Occipital lobe (tissue), 2 donors: ENCODE measurements around the gene PLSCR3. TPM values are rescaled to one million over a fixed set of nuclear protein-coding genes. Genes with fewer than 3 reads are reported as not detected.
A peak's percentile ranks its signal among the peaks of the same experiment; 100 is the strongest.

Source experiments
- DNase-seq: peaks from one replicate; lab custom pipeline; 2025; lab: John Stamatoyannopoulos, UW
- total RNA-seq: library from RNA; depleted of rRNA; stranded (reverse); fragments of >200 nt; gene quantifications from one replicate; pipeline ENCODE4 v1.2.3, GENCODE V29; 2014

PLSCR3 gene
- total RNA-seq, 1 donor from 2014 or later = 10.0 TPM

DNA sequence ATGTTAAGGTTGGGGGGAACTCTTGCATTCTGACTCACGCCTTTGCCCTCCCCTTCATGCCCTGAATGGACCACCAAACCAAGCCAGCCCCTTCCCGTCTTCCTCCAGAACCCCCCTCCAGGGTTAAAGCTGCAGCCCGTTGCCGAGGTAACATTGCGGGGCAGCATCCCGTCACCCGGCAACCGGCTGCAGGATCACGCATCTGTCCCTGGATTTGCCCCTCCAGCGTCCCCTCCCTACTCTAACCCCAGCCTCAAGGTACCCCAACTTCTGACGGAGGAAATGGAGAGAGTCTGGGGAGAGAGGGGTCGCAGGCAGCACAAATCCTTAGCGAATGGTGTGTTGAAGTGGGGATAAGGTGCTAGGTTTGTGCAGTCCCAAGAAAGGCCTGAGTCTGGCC lies 12.8 kb upstream of the PLSCR3 start:
- DNase-seq = no peak

DNA sequence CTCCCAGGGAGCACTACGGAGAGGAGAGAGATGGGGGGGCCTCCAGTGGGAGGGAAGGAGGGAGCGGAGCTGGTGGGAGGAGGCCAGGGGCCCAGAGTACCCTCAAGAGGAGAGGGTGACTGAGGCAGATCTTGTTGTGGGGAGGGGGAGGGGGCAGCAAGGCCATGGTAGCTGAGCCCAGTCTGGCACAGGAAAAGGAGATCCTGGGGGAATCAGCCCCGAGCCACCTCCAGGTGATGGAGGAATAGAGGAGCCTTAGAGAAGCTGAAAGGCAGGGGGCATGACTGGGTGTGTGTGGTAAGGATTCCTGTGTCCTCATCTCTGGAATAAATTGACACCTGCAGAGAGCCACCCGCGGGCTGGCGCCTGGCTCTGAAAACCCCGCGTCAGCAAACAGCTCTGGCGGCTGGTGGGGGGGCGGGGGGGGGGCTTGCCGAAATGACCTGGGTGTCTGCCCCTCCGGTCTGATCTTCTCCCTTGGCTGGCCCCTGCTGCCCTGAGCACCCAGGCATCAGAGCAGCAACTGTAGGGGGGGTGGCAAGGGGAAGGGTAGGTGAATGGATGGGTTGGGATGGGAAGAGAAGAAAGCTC lies 12.0 kb upstream of the PLSCR3 start:
- DNase-seq = no peak

DNA sequence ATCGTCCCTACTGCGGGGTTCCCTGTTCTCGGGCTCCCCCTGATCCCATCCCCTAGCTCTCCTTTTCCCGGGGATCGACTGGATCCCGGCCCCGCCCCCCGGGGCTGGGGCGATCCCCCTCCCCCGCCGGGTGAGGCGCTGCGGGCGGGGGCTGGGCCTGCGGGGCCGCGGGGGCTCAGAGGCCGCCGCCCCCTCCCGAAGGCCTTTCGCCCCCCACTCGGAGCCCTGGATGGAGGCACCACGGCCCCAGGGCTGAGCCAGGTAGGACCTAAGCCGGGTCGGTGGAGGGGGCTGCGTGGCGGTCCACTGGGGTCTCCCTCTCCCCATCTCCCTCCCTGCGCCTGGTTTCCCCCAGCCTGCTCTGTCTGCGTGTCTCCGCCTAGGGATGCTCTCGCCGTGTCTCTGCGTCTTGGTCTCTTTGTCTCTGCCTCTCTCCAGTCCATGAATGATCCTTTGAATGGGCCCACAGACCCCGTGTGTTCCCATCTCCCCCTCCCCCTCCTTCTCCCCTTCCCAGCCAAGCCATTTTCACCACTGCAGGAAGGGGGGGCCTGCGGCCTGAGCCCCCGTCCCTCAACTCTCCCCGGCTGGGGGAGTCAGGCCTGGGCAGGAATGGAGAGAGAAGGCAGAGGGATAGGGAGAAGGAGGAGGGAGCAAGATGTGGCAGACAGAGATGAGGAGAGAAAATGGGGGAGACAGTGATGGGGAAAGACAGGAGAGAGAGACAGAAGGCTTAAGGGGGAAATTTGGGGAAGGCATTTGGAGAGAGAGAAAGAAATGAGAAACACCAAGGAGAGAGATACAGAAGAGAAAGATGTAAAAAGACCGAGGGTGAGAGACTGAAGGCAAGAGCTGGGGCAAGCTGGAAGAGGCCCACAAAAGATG lies 11.3 kb upstream of the PLSCR3 start:
- peak; percentile 37 for DNase-seq

DNA sequence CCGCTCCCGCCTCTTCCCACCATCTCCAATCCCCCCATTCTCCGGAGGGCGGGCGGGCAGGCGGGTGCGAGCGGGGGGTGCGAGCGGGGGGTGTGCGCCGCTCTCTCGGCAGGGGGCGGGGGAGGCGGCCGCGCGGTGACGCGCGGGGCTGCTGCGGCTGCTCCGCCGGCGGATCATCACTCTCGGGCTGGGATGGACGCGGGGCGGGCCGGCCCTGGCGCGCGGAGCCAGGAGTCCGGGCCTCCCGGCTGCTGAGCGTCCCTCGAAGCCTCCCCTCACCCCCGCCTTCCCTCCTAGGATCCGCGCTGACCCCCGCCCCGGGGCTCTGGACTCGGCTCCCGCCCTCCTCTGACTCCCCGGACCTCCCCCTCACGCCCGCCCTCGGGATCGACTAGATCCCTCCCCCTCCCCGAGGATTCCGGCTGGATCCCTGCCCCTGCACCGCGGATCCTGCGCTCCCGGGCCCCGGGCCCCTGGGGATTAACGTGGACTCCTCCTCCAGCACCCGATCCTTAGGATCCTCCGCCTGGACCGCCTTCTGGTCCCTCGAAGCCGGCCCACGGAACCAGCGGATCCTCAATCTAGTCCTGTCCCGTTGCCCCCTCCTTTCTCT lies 10.5 kb upstream of the PLSCR3 start:
- DNase-seq = peak; percentile 74

DNA sequence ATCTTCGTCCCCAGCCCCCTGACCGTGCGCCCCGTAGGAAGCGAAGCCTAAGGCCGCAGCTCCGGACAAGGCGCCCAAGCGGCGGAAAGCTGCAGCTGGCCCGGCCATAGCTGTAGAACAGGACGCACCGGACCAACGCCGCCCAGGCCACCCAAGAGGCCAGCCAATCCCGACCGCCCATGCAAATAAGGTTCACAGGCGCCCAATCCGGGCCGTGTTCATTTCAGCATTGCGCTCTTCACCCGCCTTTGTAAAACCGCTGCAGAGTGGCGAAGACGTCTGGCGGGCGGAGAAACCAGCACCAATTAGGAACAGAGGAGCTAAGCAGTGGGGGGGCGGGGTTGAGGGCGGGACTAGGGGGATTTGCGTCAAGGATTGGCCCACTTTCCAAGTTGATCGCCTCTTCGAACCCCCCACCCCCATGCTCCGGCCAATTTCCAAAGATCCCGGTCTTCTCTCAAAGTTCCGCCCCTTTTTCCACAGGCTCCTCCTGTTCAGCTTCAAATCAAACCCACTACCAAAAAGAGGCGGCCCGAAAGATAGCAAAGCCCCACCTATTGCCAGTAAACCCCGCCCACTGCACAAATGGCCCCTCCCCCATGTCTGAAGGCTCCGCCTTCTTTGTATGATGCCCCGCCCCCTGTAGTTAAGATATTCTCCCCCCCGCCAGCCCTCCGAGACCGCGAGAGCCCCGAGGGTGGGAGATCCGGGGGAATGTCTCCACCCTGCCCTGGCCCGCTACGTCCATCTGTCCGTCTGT lies 9.8 kb upstream of the PLSCR3 start, which contains the start of gene TMEM256:
Gene TMEM256, minus strand, starts transcription at position 121 of the 760 bp plus-strand sequence. Its CDS starts 13 bp downstream, at position 108.
- DNase-seq = peak; percentile 99

DNA sequence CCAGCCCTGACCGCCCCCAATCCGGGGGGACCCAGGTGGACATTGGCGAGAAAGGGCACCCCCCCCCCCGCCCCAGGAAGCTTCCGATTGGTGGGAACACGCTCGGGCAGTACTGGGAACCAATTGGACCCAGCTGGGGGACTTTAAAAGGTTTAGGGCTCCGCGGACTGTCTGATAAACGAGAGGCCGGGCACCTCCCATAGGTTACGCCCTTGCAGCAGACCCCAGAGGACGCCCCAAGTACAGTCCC lies 9.3 kb upstream of the PLSCR3 start:
- no peak for DNase-seq

DNA sequence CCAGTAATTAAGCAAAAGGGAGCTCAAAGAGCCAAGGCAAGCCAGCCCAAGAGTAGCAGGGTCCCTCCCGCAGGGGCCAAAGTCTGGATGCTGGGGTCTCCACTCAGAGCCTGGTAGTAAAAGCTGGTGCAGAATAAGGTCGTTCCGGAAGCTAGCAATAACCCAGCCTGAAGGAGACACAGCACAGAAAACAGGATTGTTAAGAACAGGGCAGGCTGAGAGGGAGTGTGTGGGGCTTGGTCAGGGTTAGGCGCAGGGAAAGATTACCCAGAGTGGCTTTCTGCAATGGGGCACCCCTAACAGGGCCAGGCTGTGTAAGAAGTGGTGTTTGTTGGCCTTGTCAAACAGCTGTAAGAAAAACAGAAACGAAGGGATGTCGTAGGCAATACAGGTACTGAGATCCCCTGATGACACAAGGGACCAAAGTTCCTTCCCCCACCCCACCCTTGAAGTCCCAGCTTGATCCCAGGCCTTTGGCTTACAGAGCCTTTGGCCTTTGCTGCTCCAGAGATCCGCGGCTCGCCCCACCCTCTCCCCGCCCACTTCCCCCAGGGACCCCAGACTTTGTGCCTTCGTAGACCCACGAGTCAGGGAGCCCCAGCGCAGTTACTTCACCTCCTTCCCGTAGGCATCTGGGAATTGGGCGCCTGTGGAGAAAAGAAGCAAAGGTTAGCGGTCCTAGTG lies 8.9 kb upstream of the PLSCR3 start:
- no peak for DNase-seq

DNA sequence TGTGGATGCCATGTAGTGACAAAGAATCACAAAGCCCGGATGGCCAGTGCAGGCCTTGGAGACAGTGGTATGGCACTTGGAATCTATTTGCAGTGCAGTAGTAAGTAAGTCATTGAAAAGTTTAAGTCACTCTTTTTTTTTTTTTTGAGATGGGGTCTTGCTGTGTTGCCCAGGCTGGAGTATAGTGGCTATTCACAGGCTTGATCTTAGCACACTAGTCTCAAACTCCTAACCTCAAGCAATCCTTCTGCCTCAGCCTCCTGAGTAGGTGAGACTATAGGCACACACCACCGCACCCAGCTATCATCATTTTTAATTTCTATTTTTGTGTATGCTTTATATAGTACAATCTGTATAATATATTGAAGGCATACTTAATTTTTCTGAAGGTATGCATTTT lies 4.3 kb upstream of the PLSCR3 start:
- no peak for DNase-seq

DNA sequence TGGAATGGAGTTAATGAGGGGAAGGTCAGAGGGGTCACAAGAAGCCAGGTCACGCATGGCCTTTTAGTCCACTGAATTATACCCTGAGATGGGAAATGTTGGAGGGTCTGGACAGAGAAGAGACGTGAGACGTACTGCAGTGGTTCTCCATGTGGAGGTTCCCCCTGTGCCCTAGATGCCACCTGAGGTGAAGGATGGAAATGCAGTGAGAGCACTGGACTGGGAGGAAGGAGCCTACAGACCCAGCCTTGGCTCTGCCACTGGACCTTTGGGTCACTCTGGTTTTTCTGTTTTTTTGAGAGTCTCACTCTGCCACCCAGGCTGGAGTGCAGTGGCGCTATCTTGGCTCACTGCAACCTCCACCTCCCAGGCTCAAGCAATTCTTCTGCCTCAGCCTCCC lies 1.8 kb upstream of the PLSCR3 start:
- DNase-seq = no peak

DNA sequence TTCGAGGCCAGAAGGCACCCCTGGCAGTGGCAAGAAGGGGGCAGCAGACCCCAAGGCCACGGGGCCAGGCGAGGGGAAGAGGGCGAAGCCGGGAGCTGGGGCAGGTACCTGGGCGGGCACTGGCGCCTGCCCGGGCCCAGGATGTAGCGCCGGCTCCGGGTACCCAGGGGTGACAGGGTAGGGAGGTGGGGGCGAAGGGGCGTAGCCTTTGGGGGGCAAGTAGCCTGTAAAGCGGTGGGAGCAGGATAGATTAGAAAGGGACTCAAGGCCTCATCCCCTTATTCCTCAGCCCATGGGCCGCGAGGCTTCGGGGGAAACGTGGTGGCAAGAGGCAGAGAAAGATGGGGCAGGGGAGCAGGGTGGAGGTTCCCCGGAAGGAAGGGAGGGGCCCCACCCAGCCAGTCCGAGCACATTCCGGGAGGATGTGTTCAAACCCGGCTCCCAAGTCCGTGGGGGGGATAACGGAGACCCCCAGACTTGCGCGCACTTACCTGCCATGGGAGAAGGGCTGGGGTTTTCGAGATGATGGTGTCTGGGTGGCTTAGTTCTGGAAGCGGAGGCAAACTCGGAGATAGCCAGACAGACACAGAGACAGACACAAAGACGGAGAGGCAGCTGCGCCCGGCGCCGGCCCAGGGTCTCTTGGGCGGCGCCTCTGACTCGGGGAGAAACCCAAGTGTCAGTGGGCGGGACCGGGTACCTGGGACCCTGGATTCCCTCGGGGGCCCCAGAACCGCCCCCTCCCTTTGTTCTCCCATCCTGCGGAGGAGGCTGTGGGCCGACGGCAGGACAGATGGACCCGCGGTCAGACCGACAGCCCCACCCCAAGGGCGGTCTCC lies 493 bp downstream of the PLSCR3 start:
- DNase-seq = no peak

DNA sequence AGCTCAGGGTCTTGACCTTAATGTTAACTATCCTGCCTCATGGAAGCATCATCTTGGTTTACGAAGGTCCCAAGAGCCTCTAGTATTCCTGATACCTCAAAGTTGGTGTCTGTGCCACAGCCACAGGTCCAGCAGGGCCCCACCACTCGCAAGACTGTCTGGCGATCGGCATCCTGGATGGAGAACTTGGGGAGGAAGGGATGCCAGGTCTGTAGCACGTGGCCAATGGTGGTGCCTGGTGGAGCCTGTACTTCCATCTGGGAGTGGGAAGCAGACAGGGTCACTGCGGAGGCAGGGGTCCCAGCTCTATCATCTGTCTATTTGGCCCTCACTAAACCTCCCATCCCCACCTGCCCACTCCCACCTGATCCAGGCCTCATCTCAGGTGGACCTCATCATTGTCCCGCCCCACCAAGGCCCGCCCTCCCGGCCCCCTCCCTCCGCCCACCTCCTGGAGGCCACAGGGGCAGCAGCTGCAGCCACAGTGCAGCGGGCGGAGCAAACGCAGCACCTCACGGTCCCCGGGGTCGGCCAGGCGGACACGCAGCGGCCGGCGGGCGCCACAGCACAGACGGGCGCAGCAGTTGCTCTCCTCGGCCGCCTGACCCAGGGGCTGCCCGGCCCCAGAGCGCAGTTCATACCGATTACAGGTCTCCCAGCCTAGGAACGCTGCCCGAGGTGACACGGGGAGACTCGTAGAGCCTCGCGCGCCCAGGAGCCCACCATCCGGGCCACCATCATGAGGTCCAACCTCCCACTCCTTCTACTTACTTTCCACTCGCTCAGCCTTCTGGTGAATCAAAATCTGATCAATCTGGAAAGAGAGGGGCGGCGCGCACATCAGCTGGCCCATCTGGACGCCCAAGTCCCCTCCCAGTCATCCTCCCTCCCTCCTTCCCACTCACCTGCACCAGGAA lies 1.4 kb downstream of the PLSCR3 start:
- DNase-seq = no peak

DNA sequence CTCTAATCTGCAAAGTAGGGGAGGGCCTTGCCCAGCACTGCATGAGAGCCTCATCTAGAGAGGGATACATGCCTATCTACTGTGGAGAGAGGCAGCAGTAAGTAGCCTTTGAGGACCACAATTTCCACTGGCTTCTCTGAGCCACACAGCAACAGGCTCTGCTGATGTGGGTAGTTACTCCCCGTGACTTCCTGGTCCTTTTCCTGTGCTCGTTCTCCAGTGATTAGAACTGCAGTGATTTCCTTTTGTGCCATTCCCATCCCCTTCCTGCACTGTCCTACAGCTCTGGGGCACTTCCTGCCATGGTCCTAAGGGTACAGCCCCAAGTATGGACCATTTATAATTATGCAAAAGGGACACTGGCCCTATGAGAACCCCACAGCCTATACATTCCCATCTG lies 3.0 kb downstream of the PLSCR3 start:
- DNase-seq = no peak

DNA sequence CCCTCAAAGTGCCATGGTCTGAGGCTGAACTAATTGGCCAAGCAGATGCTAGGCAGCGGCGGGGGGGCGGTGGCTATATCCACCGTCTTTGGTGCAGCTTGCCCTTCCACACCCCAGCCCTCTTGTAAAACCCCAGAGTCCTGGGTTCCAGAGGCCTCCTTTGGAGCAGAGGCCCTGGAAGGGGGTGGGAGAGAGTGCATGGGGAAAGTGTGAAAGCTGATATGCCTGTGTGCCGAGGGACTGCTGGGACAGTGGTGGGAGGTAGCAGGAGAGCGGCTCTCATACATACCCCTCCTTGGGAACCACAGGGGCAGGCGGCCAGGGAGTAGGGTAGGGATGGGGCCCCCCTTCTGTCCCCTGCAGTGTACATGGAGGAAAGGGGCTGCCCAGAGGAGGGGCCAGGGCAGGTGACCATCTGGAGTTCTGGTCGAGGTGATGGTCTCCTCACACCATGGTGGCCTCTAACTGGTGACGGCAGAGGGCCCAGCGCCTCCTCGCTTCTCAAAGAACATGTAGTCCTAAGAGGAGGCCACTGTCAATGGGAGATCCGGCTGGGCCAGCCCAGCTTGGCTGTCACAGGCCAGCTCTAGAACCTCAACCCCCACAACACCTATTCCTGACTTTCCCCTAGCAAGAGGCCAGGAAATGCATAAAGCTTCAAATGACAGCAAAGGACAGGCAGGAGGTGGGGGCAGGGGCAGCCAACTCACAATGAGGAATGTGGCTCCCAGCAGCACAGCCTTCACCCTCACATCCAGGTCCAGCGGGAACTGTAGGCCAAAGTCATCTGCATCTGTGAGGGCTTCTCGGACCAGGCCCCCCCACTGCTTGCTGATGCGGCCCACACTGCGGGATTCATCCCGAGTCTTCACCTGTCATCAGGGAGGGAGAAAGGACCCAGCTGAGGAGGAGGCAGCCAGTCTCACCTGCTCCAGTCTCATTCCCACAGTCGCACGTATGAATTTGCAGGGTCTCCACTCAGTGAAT lies 4.1 kb downstream of the PLSCR3 start:
- DNase-seq = no peak

DNA sequence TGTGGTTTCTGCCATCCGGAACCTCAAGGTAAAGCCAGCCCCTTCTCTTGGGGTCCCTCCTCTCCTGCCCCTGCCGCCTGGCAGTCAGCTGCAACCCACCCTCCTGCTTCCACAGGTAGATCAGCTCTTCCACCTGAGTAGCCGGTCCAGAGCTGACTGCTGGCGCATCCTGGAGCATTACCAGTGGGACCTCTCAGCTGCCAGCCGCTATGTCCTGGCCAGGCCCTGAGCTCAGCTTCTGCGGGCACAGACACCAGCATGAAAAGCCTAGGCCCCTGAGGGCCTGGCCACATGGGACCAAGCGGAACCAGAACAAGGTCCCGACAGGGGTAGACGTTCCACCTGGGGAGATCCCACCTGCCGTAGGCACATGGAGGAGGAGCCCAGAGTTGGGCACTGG lies 5.5 kb downstream of the PLSCR3 start:
- no peak for DNase-seq

DNA sequence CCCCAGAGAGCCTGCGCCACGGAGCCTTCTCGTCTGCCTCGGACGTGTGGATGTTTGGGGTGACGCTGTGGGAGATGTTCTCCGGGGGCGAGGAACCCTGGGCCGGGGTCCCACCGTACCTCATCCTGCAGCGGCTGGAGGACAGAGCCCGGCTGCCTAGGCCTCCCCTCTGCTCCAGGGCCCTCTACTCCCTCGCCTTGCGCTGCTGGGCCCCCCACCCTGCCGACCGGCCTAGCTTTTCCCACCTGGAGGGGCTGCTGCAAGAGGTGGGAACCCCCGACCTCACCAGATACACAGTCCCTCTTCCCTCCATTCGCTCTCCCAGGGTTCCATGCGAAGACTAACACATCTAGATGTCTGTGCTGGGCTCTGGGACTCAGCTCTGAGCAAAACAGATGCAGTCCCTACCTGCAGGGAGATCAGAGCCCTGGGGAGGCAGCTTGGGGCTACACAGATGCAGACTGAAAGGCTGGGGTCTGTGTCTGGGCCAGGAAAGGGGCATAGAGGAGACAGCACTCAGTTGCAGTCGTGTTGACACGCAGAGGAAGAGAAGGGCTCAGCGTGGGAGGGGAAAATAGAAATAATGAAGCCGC lies 9.7 kb downstream of the PLSCR3 start:
- DNase-seq = no peak

DNA sequence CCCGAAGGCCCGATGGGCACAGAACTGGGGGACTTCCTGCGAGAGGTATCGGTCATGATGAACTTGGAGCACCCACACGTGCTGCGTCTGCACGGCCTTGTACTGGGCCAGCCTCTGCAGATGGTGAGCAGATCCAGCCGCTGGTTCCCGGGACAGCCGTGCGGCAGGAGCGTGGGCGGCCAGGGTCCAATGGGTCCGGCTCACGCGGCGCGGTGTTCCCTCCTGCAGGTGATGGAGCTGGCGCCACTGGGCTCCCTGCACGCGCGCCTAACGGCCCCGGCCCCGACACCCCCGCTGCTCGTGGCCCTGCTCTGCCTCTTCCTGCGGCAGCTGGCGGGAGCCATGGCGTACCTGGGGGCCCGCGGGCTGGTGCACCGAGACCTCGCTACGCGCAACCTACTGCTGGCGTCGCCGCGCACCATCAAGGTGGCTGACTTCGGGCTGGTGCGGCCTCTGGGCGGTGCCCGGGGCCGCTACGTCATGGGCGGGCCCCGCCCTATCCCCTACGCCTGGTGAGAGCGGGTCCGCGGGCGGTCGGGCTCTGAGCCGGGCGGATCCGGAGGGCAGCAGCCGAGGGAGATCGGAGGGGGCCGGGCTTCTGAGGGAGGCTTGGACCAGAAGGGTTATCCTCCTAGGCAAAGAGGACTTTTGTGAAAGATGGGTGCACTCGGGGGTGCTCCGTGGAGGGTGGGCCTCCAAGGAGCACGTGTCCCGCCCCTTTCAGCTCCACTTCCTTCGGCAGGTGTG lies 10.4 kb downstream of the PLSCR3 start:
- DNase-seq = peak; percentile 46

DNA sequence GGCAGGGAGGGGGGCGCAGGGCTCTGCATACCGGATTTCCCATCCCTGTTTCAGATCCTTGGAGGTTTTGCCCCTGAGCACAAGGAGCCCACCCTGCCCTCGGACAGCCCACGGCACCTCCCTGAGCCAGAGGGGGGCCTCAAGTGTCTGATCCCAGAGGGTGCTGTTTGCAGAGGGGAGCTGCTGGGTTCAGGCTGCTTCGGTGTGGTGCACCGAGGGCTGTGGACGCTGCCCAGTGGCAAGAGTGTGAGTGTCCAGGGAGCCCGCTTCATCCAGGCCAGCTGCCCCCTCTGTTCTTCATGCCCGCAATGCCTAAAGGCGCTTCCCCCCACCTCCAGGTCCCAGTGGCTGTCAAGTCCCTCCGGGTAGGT lies 11.0 kb downstream of the PLSCR3 start:
- no peak for DNase-seq
